Tibial nerve (tissue), 4 donors: ENCODE results near the gene EGFR. TPM values are rescaled to one million over a fixed set of nuclear protein-coding genes. Genes with fewer than 3 reads are reported as not detected.

ENCODE experiments used
- DNase-seq, 2 donors: peaks; one replicate each; pipeline ENCODE4 v3.0.0-alpha.2; 2019; ENCODE audit warnings: low spot score in 2 of 2
- H3K27ac ChIP-seq, 4 donors: fragments of 200-600 bp; sonication (generic) in 3 of 4; one replicate each; pipeline ENCODE4 v1.5.1; 2017 to 2019; ENCODE audit warnings: mild to moderate bottlenecking in 1 of 4
- H3K27me3 ChIP-seq, 2 donors: fragments of 200-600 bp; sonication (generic) in 1 of 2; one replicate each; pipeline versions ENCODE4 v1.5.1 to v1.6.0; 2017 to 2019
- H3K36me3 ChIP-seq, 3 donors: fragments of 200-600 bp; sonication (generic); one replicate each; pipeline ENCODE4 v1.5.1; 2018 to 2019
- H3K4me1 ChIP-seq, 4 donors: fragments of 200-600 bp; sonication (generic) in 3 of 4; one replicate each; pipeline ENCODE4 v1.5.1; 2017 to 2019
- H3K4me3 ChIP-seq, 4 donors: fragments of 200-600 bp; sonication (generic) in 3 of 4; one replicate each; pipeline ENCODE4 v1.5.1; 2017 to 2019; ENCODE audit warnings: mild to moderate bottlenecking in 1 of 4, moderate library complexity in 1 of 4
- H3K9me3 ChIP-seq, 4 donors: fragments of 200-600 bp; sonication (generic) in 3 of 4; one replicate each; pipeline ENCODE4 v1.5.1; 2017 to 2019
- CTCF ChIP-seq, 5 experiments: fragments of 200-600 bp in 3 of 5; fragments of 450-650 bp in 2 of 5; sonication (generic) in 3 of 5; IDR thresholded peaks; one replicate each; pipeline ENCODE4 v1.5.1; 2016 to 2019; ENCODE audit warnings: antibody characterized with exemption in 5 of 5, mild to moderate bottlenecking in 3 of 5, moderate library complexity in 2 of 5
- EP300 ChIP-seq, 2 donors: sonication (generic); formaldehyde crosslinking; IDR thresholded peaks; one replicate each; pipeline ENCODE4 v1.6.1; 2017; ENCODE audit warnings: antibody characterized with exemption in 2 of 2, mild to moderate bottlenecking in 1 of 2
- POLR2A ChIP-seq, 2 donors: fragments of 450-650 bp; IDR thresholded peaks; one replicate each; pipeline ENCODE4 v1.6.1; 2017; ENCODE audit warnings: antibody characterized with exemption in 2 of 2, mild to moderate bottlenecking in 2 of 2, moderate library complexity in 2 of 2
- WGBS, 2 donors: methylation state at CpG; one replicate each; pipeline ENCODE4 v1.1.5; 2018; 5-methylcytosine and 5-hydroxymethylcytosine counted together
- total RNA-seq, 4 donors: library from RNA; depleted of rRNA; stranded (reverse); fragments of >200 nt; gene quantifications; one replicate each; pipeline ENCODE4 v1.1.0, GENCODE V29; 2016

The EGFR gene
- total RNA-seq, 4 donors from 2014 or later = 72.3 to 136 (median 127) TPM

GRCh38 chr7:55085511-55086412 lies 66.9 kb downstream of the EGFR start:
- 60 to 62% methylated on average over 12 of the region's 12 CpGs for WGBS, 2 donors
- H3K9me3 ChIP-seq = no peaks in the 10 kb centered on the region
- DNase-seq = no peak
- H3K36me3 ChIP-seq = no peaks in the 10 kb centered on the region
- peak overlapping the region in 3 of 4 donors; percentile 35 to 81 (median 57) for H3K27ac ChIP-seq
- TF ChIP-seq EP300 (IDR thresholded peaks at IDR 0.05) (no peak), POLR2A (IDR thresholded peaks at IDR 0.05) (no peak), CTCF (IDR thresholded peaks at IDR 0.05) (no peak)
- no peaks in the 10 kb centered on the region for H3K27me3 ChIP-seq
- peaks cover 0 to 59% (median 29%) of the 10 kb centered on the region in 4 donors for H3K4me1 ChIP-seq
- H3K4me3 ChIP-seq = no peak overlapping the region

DNA sequence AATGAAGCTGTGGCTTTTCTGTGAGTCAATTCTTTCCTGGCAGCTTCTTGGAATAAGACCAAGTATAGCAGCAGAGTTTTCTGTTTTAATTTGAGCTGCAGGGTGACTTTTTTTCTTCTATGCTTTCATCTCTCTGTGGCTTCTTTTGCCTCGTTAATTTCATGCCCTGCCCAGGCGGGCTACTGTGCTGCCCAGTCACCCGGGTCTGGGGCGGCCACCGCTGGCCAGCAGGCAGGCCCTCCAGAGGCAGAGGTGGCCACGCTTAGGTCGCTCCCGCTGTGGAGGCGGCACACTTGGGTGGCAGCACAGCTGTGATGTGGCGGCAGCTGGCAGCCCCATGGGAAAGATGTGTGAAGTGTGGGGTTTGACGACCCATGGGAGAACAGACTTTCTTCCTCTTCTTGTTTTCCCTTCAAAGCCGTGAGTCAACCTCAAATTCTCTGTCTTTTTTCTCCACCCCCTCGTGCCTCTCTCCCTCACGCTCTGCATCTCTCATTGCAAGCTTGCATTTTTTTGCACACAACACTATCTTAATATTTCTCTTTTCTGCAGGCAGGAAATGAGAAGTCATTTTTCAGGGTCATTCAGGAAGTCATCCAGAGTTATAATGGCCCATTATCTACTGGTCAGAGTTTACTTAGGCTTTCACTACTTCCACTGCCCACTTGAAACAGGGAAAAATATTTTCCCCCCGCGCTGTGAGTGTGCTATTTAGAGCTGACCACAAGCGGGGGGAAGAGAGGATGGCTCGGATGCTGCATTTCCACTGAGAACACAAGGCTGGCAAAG lies 67.8 kb downstream of the EGFR start:
- Histone ChIP-seq H3K9me3 (no peaks in the 10 kb centered on the region), H3K4me3 (peak overlapping the region in 2 of 4 donors; percentile 20 to 30), H3K36me3 (no peaks in the 10 kb centered on the region), H3K27me3 (no peaks in the 10 kb centered on the region), H3K27ac (peak overlapping the region in 3 of 4 donors; percentile 35 to 81 (median 56)), H3K4me1 (peaks cover 0 to 52% (median 23%) of the 10 kb centered on the region in 4 donors)
- WGBS, 2 donors = 6 to 12% methylated on average over 18 of the region's 18 CpGs
- DNase-seq = no peak
- TF ChIP-seq EP300 (IDR thresholded peaks at IDR 0.05) = no peak
- no peak for TF ChIP-seq CTCF (IDR thresholded peaks at IDR 0.05)
- no peak for TF ChIP-seq POLR2A (IDR thresholded peaks at IDR 0.05)

- TF ChIP-seq POLR2A (IDR thresholded peaks at IDR 0.05) (no peak), CTCF (IDR thresholded peaks at IDR 0.05) (no peak), EP300 (IDR thresholded peaks at IDR 0.05) (no peak)
- WGBS, 2 donors = 67 to 79% methylated on average over 5 of the region's 5 CpGs
- Histone ChIP-seq H3K4me1 (peaks cover 0 to 47% (median 21%) of the 10 kb centered on the region in 4 donors), H3K27me3 (no peaks in the 10 kb centered on the region), H3K36me3 (no peaks in the 10 kb centered on the region), H3K27ac (peak overlapping the region in 2 of 4 donors; percentile 56 to 81), H3K9me3 (no peaks in the 10 kb centered on the region), H3K4me3 (no peak overlapping the region)
- no peak for DNase-seq
Measured at GRCh38 chr7:55087521-55087961, 68.7 kb downstream of the EGFR start.

GRCh38 chr7:55088107-55088506 lies 69.3 kb downstream of the EGFR start:
- WGBS, 2 donors = 86 to 93% methylated on average over 6 of the region's 6 CpGs
- Histone ChIP-seq H3K27ac (peak overlapping the region in 2 of 4 donors; percentile 56 to 81), H3K9me3 (no peaks in the 10 kb centered on the region), H3K36me3 (no peaks in the 10 kb centered on the region), H3K4me1 (peaks cover 0 to 50% (median 18%) of the 10 kb centered on the region in 4 donors), H3K27me3 (no peaks in the 10 kb centered on the region), H3K4me3 (no peak overlapping the region)
- TF ChIP-seq POLR2A (IDR thresholded peaks at IDR 0.05) = no peak
- no peak for TF ChIP-seq CTCF (IDR thresholded peaks at IDR 0.05)
- no peak for TF ChIP-seq EP300 (IDR thresholded peaks at IDR 0.05)
- no peak for DNase-seq
